NCI-H2196 treated with DMSO at 0.1 percent for 48 hours (cell line): ENCODE measurements around the gene CYB5B.

Experiments
- DNase-seq: peaks from one replicate; lab custom pipeline; 2025; ENCODE audit not compliant: unreplicated experiment; lab: John Stamatoyannopoulos, UW

The CYB5B gene

GRCh38 chr16:69443927-69444631, 19.7 kb downstream of the CYB5B start:
- no peak for DNase-seq

DNA sequence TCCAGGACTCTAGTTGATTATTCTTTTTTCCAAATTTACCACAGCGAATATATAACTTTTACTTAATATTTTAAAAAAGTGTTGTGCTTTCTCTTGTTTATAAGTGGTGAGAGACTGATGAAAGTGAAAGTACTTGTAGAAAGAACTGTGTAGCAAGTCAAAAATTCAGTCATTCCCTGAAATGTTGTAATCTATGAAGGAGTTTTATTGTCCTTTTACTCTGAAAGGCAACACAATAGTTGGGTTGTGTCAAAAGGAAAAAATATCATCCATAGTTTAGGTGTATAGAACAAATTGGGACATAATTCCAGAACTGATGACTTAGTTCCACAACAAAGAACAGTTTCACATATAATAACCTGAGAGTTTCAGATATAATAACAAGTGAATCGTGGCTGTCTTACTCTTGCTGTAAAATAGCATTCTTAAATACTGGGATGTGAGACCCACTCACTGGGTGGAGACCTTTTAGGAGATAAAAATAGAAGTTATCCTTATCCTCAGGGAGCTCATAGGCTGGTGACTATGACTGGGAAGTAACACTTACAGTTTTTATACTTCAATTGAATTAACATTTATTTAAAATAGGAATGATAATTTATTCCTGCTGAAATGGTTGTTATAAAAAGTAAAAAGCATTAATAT, 20.6 kb downstream of the CYB5B start:
- no peak for DNase-seq

DNA sequence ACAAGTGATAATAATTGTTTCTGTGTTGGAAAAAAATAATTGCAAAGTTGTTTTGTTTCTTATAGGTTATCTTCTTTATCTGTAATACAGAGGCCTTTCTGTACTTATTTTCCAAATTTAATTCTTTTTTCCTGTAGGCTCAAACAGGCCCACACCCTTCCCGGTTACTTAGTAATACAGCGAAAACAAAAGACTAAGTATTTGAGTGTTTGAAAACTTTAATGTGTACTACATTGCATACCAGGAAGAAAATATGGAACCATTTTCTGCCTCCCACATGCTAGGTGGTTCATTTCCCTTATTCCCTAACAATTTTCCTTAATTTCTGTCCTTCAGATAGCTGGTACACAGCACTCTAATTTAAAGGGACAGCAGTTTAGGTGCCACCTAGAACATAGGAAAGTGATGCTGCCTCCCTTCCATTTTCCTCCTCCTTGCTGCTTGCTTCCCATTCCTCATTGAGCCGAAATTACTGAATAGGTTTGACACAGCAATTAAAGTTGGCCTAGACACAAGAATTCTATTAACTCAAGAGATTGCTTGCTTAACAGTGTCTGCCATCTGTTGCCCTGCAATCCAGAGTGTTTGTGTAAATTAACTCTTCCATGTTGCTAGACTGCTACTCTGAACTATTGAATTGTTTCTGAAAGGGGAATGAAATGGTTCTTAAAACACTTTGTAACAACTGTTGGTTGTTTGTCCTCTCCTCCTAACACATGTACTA, 24.2 kb downstream of the CYB5B start:
- DNase-seq: no peak

DNA sequence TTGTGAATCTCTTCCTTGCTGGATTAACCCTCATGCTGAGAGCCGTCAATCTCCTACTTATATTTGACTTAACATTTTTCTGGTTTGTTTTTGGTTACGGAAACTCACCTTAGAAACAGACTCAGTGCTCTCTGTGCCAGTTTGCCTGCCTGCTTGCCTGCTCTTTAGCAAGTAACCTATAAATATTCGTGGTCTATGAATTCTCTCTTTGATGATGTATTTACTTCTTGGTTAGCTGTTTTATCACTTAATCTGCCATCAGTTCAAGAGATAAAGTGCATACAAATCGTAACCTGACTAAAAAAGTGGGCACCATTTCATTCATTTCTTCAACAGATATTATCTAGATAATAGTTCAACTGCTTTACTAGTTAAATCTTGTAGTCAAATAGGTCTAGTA, 26.7 kb downstream of the CYB5B start:
- no peak for DNase-seq

- no peak for DNase-seq
Measured at GRCh38 chr16:69453936-69454335, 29.5 kb downstream of the CYB5B start.

GRCh38 chr16:69463876-69464275, 39.5 kb downstream of the CYB5B start:
- no peak for DNase-seq

DNA sequence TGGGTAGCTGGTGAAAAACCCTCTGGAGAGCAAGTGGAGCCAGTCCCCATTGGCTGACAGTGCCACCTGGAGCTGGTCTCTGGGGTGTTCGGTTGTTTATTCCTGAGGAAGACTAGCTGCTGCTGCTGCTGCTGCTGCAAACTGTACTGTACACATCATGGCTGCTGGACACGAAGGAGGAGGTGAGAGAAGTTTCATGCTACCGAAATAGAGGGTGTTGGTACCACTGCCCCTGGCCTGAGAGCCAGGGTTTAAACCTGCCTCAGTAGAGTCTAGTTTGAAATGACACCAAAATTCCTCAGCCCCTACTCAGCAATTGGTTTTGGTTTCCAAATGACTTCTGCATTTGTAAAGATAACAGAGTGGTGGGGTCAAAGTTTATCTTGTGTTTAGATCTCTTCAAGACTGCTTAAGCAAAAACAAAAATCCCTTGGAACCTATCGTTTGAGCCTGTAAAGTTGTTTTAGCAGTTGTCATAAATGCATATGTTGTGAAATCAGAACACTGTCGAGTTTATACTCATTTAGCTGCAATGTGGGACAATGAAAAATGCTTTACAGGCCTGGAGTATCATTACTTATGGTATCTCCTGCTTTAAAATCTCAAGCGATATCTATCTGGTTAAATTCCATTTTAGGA, 40.8 kb downstream of the CYB5B start:
- no peak for DNase-seq

DNA sequence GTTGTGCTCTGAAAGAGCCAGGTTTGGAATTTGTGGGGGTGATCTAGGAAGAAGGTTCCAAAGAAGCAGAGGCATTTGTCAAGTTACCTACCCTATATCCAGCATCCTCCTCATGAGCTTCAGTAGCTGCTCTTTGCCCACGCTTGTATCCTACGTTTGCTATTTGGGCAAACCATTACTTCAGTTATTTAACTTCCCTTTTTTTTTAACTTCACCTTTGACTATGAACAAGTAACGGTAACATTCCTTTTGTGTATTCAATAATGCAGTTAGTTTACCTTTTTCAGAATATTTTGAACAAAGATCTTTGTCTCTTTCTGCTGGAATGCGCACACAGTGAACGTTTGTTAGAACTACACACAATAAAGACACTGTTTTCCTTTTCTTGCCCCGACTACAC, 41.5 kb downstream of the CYB5B start:
- DNase-seq: no peak

GRCh38 chr16:69466547-69466946, 42.1 kb downstream of the CYB5B start:
- no peak for DNase-seq

DNA sequence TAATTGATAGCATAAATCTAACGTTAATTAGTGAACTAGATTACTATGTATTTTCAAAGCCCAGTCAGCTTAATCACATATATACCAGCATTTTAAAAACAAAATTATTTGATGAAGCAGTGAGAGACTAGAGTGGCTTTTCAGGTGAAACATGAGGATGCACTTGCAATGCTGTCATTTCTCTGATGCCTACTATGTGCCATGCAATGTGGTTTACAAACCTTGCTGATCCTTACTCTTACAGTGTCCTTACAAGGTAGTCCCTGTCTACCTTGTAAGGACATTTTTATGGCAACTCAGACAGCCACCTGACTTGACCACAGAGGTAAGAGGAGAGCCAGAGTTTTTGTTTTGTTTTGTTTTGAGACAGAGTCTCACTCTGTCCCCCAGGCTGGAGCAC, 42.7 kb downstream of the CYB5B start:
- DNase-seq: no peak

- no peak for DNase-seq
Measured at GRCh38 chr16:69467531-69468204, 43.2 kb downstream of the CYB5B start.

- no peak for DNase-seq
Measured at GRCh38 chr16:69469807-69470561, 45.6 kb downstream of the CYB5B start.

GRCh38 chr16:69471121-69471520, 46.7 kb downstream of the CYB5B start:
- no peak for DNase-seq

GRCh38 chr16:69474408-69474807, 50.0 kb downstream of the CYB5B start:
- DNase-seq: no peak

DNA sequence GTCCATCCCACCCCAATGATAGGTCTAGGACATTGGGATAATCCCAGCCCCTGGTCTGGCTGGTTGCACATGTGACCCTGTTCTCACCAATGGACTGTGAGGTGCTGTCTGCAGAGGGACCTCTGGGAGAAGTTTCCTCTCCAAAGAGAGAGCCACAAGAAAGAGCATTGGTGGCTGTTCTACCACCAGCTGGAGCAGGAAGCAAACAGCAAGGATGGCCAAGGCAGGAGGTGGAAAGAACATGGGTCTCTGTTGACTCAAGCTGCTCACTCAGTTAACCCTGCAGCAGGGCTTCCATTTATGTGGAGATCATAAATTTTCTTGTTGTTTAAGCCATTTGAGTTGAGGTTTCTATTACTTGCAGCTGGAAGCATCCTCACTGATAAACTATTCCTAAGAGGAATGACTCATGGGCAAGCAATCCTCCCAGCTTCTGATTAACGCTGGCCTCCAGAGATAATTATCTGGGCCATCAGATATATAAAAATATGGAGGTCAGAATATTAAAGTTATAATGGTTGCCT, 52.6 kb downstream of the CYB5B start:
- peak; percentile 1 for DNase-seq

DNA sequence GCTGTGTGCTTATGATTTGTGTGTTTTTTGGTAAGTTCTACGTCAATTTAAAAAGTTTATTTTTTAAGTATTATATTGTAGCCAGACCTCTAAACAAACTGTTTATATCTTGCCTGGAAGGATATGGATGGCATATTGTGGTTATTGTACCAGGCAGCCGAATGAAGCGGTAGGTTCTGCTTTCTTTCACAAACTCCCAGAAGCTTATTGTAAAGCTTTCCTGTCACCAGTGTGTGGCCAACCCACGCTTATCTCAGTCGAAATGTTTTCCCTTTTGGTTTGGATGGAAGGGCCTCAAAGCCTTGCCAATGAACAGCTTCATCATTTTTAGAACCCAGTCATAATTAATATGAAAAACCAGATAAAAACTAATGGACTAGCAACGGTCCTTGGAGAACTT, 53.1 kb downstream of the CYB5B start:
- DNase-seq: no peak

DNA sequence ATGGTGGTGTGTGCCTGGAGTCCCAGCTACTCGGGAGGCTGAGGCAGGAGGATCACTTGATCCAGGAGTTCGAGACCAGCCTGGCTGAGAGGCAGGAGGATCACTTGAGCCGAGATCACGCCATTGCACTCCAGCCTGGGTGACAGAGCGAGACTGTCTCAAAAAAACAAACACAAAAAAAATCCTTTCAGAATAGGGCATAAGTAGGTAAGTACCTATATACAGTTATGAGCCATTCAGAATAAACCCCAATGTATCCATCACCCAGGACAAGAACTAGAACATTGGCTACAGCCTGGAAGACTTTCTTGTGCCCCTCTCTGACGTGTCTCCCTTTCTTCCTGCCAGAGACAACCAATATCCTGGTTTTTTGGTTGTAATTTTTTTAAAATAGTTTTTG, 54.3 kb downstream of the CYB5B start:
- no peak for DNase-seq

DNA sequence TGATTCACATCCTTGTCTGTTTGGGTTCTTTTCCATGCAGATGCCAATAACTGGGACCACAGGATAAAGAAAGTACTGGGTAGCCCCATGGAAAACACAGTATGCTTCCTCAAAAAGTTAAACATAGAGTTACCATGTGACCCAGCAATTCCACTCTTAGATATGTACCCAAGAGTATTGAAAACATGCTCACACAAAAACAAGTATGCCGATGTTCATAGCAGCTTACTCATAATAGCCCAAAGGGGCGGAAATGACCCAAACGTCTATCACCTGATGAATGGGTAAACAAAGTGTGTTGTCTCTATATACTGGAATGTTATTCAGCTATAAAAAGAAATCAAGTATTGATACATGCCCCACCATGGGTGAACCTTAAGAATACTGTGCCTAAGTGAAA, 55.4 kb downstream of the CYB5B start:
- no peak for DNase-seq

- peak; percentile 9 for DNase-seq
Measured at GRCh38 chr16:69481901-69482341, 57.5 kb downstream of the CYB5B start.

GRCh38 chr16:69482410-69482991, 58.1 kb downstream of the CYB5B start:
- DNase-seq: peak; percentile 5
